Heart right ventricle (tissue), 16 donors: ENCODE measurements around the gene UBE2J1. TPM values are rescaled to one million over a fixed set of nuclear protein-coding genes. Genes with fewer than 3 reads are reported as not detected.

ENCODE experiments used
- ATAC-seq, 8 donors: fragments of 200-7000 bp; cut with Tn5 transposase; one replicate each; pipeline ENCODE4 v1.9.1; 2020; ENCODE audit warnings: mild to moderate bottlenecking in 8 of 8, moderate library complexity in 8 of 8, moderate number of reproducible peaks in 1 of 8
- DNase-seq, 2 donors: peaks; one replicate each; pipeline ENCODE4 v3.0.0-alpha.2; 2020
- H3K27ac ChIP-seq, 10 donors: fragments of 200-600 bp; sonication (generic) in 2 of 10; one replicate each; pipeline versions ENCODE4 v1.5.0 to v1.8.0; 2020 to 2022; ENCODE audit warnings: mild to moderate bottlenecking in 3 of 10
- H3K27me3 ChIP-seq, 7 donors: fragments of 200-600 bp; one replicate each; pipeline ENCODE4 v1.8.0; 2021 to 2022; ENCODE audit warnings: mild to moderate bottlenecking in 2 of 7
- H3K36me3 ChIP-seq, 9 donors: fragments of 200-600 bp; sonication (generic) in 1 of 9; one replicate each; pipeline versions ENCODE4 v1.5.0 to v1.8.0; 2020 to 2022; ENCODE audit warnings: mild to moderate bottlenecking in 2 of 9
- H3K4me1 ChIP-seq, 9 donors: fragments of 200-600 bp; sonication (generic) in 1 of 9; one replicate each; pipeline versions ENCODE4 v1.5.0 to v1.8.0; 2020 to 2022; ENCODE audit warnings: mild to moderate bottlenecking in 4 of 9
- H3K4me3 ChIP-seq, 10 donors: fragments of 200-600 bp; sonication (generic) in 2 of 10; one replicate each; pipeline versions ENCODE4 v1.5.0 to v1.8.0; 2020 to 2022; ENCODE audit warnings: mild to moderate bottlenecking in 7 of 10, moderate library complexity in 2 of 10
- H3K9me3 ChIP-seq, 11 donors: fragments of 200-600 bp in 10 of 11; sonication (generic) in 2 of 11; one replicate each; pipeline versions ENCODE4 v1.5.0 to v1.8.0; 2013 to 2022; ENCODE audit warnings: mild to moderate bottlenecking in 2 of 11, control low read depth in 1 of 11, moderate library complexity in 1 of 11
- CTCF ChIP-seq, 9 donors: fragments of 200-600 bp; sonication (generic) in 2 of 9; IDR thresholded peaks; one replicate each; pipeline versions ENCODE4 v1.5.0 to v1.8.0; 2021 to 2022; ENCODE audit warnings: antibody characterized with exemption in 9 of 9, mild to moderate bottlenecking in 5 of 9, moderate library complexity in 1 of 9
- WGBS, 2 donors: extraction: QIAGEN DNeasy Blood & Tissue Kit; methylation state at CpG; one replicate each; pipeline ENCODE4 v1.1.7; 2013; ENCODE audit warnings: inconsistent platforms in 1 of 2; 5-methylcytosine and 5-hydroxymethylcytosine counted together
- intact Hi-C, 10 donors: fragments of 100-400 bp; cut with DNase I; formaldehyde crosslinking; loops; one replicate each; pipeline versions ENCODE4 v1.11.1 to v1.14.2; 2022
- long read RNA-seq, 3 donors: library from polyadenylated mRNA; unstranded; transcript quantifications; one replicate each; pipeline ENCODE4 v2.0.0, GENCODE V29; 2020 to 2021
- polyA plus RNA-seq, 2 donors: library from polyadenylated mRNA; stranded (reverse); fragments of 200-250 nt; gene quantifications; one replicate each; pipeline ENCODE4 v1.2.3, GENCODE V29; 2013
- total RNA-seq, 10 donors: library from RNA; stranded (reverse); fragmentation: NEBNext Ultra II Directional in 3 of 10; extraction: Animal tissue kit (Norgen Biotek cat#: 25700) in 3 of 10; gene quantifications; one replicate each; pipeline versions ENCODE4 v1.2.1 to v1.2.4, GENCODE V29; 2021 to 2023
- donor health status: Arrhythmogenic right ventricular cardiomyopathy.
- donor health status: ischemic (EF 13 %, LVEDD 7.1; RV severe dilation, severe dysfunction).
- donor health status: healthy with polysubstance abuse.
- donor health status: DM: no; HTN: yes; CAD: no.
- donor health status: DM: no; HTN: no; CAD: no.
- donor health status: ischemic (EF 25% LVEDD 6.9; RV normal size, moderate dysfunction).
- donor health status: ischemic (EF 25% LVEDD 5.7; RV mildly dilated, moderate dysfunction).
- donor health status: healthy.
- donor health status: DM: yes; HTN: yes; CAD: no.
- donor health status: Ischemic cardiomyopathy.
- donor health status: ischemic (EF 35%, LVEDD 5.7; RV mildly dilated, moderate dysfunction).
- donor health status: nonischemic (EF 11% LVEDD 7.7; RV severe dilation, severe dysfunction).
- donor health status: DM: yes; HTN: yes; CAD: no.
- donor health status: PGD.
- donor health status: ischemic (EF 29% LVEDD 5.4; RV normal size, mild dysfunction).
- donor health status: nonischemic (EF 23%, LVEDD 6.1; RV moderate dilation, normal function).

UBE2J1 gene
- 10 to 100 TPM in 9 of 10 donors, 1 to 10 TPM in 1; 9.9 to 23.9 (median 14.1) TPM for total RNA-seq
- polyA plus RNA-seq = 10 to 100 TPM; 13.7 to 15.0 TPM
- long read RNA-seq, donor 1, full-length matches to known transcripts = 22 of 32 reads
- long read RNA-seq, donor 1, partial matches to known transcripts = 1 of 32 reads
- long read RNA-seq, donor 1, other reads (novel, unspliced or antisense) = 9 of 32 reads
- long read RNA-seq, donor 2, full-length matches to known transcripts = 25 of 30 reads
- long read RNA-seq, donor 2, partial matches to known transcripts = 3 of 30 reads
- long read RNA-seq, donor 2, other reads (novel, unspliced or antisense) = 2 of 30 reads
- long read RNA-seq, donor 3, full-length matches to known transcripts = 33 of 50 reads
- long read RNA-seq, donor 3, partial matches to known transcripts = 2 of 50 reads
- long read RNA-seq, donor 3, other reads (novel, unspliced or antisense) = 15 of 50 reads

- Histone ChIP-seq H3K27ac (peak within 1 kb of the TSS; percentile 93 to 100 (median 98)), H3K9me3 (no peaks in the 10 kb centered on the region), H3K27me3 (no peaks in the 10 kb centered on the region), H3K4me1 (peaks cover 16 to 61% (median 49%) of the 10 kb centered on the region in 9 donors), H3K4me3 (peak within 1 kb of the TSS; percentile 66 to 95 (median 83)), H3K36me3 (no peaks in the 10 kb centered on the region)
- WGBS, 2 donors = 0 to 1% methylated on average over 87 to 102 of the region's 102 CpGs
- peak in 1 of 9 donors; percentile 5 for TF ChIP-seq CTCF (IDR thresholded peaks at IDR 0.05)
- peak; percentile 94 to 98 (median 96) for ATAC-seq
- intact Hi-C loops = loop anchor here in 6 of 10 donors (5.0 to 10.0 kb wide), 4 partner anchors 40 to 368 kb away; partner anchors contain the start of gene PNRC1 (in 5 of the 6)
- DNase-seq = peak; percentile 95 to 97
Measured at GRCh38 chr6:89352278-89353117, at the start of gene UBE2J1. Gene UBE2J1, minus strand, starts transcription at chr6:89352722. Its CDS starts 153 bp downstream, at chr6:89352569.

GRCh38 chr6:89400912-89401399 is 48.4 kb upstream of the UBE2J1 start:
- intact Hi-C loops = no loop called here
- 66 to 69% methylated on average over 6 of the region's 6 CpGs for WGBS, 2 donors
- ATAC-seq = peak in 2 of 8 donors; percentile 26 to 28

GRCh38 chr6:89400050-89400449 is 47.5 kb upstream of the UBE2J1 start:
- H3K9me3 ChIP-seq = no peaks in the 10 kb centered on the region
- no peak for DNase-seq
- WGBS, 2 donors = 89 to 97% methylated on average over 3 of the region's 3 CpGs
- no peak overlapping the region for H3K4me3 ChIP-seq
- intact Hi-C loops = no loop called here
- H3K27ac ChIP-seq = no peak overlapping the region
- no peaks in the 10 kb centered on the region for H3K36me3 ChIP-seq
- no peak for ATAC-seq
- H3K4me1 ChIP-seq = peaks cover 0 to 21% (median 7%) of the 10 kb centered on the region in 9 donors
- no peak for TF ChIP-seq CTCF (IDR thresholded peaks at IDR 0.05)
- H3K27me3 ChIP-seq = no peaks in the 10 kb centered on the region

More at GRCh38 chr6:89400912-89401399, 48.4 kb upstream of the UBE2J1 start:
- H3K4me1 ChIP-seq = peaks cover 0 to 21% (median 7%) of the 10 kb centered on the region in 9 donors
- H3K36me3 ChIP-seq = no peaks in the 10 kb centered on the region
- H3K4me3 ChIP-seq = no peak overlapping the region
- no peak for DNase-seq
- no peaks in the 10 kb centered on the region for H3K9me3 ChIP-seq
- no peak overlapping the region for H3K27ac ChIP-seq
- H3K27me3 ChIP-seq = no peaks in the 10 kb centered on the region
- no peak for TF ChIP-seq CTCF (IDR thresholded peaks at IDR 0.05)
